Testis (tissue), 2 donors: Measurements from ENCODE around the gene SMIM15.

Experiments
- CTCF ChIP-seq, 3 experiments: fragments of 450-650 bp in 2 of 3; fragments of 200-600 bp in 1 of 3; sonication (generic) in 1 of 3; IDR thresholded peaks; one replicate each; pipeline ENCODE4 v1.5.1; 2016 to 2019; ENCODE audit warnings: antibody characterized with exemption in 3 of 3, mild to moderate bottlenecking in 2 of 3, moderate library complexity in 1 of 3
- POLR2A ChIP-seq: fragments of 450-650 bp; IDR thresholded peaks from one replicate; pipeline ENCODE4 v1.6.1; 2017; ENCODE audit warnings: antibody characterized with exemption, mild to moderate bottlenecking, moderate library complexity

- TF ChIP-seq CTCF (IDR thresholded peaks at IDR 0.05) (no peak), POLR2A (no peak)
Measured at GRCh38 chr5:61130289-61130688, 32.0 kb downstream of the SMIM15 start.
